Lower lobe of right lung (tissue), 2 donors: ENCODE measurements around the gene GPRC5A. TPM values are rescaled to one million over a fixed set of nuclear protein-coding genes. Genes with fewer than 3 reads are reported as not detected.
A peak's percentile ranks its signal among the peaks of the same experiment; 100 is the strongest.

Experiments
- ATAC-seq, 2 donors: fragments of 200-7000 bp; cut with Tn5 transposase; one replicate each; pipeline ENCODE4 v1.9.1; 2020 to 2022; ENCODE audit warnings: mild to moderate bottlenecking in 2 of 2, moderate library complexity in 2 of 2
- DNase-seq: peaks from one replicate; pipeline ENCODE4 v3.0.0-alpha.2; 2020
- H3K27ac ChIP-seq: fragments of 200-600 bp; one replicate; pipeline ENCODE4 v1.8.0; 2022
- H3K27me3 ChIP-seq: fragments of 200-600 bp; one replicate; pipeline ENCODE4 v1.8.0; 2022; ENCODE audit warnings: low read depth
- H3K36me3 ChIP-seq: fragments of 200-600 bp; one replicate; pipeline ENCODE4 v1.8.0; 2022; ENCODE audit warnings: mild to moderate bottlenecking
- H3K4me1 ChIP-seq: fragments of 200-600 bp; one replicate; pipeline ENCODE4 v1.8.0; 2022
- H3K4me3 ChIP-seq: fragments of 200-600 bp; one replicate; pipeline ENCODE4 v1.8.0; 2022; ENCODE audit warnings: mild to moderate bottlenecking
- H3K9me3 ChIP-seq: fragments of 200-600 bp; one replicate; pipeline ENCODE4 v1.8.0; 2022
- intact Hi-C: fragments of 100-400 bp; cut with DNase I; formaldehyde crosslinking; loops from one replicate; pipeline ENCODE4 v1.11.0; 2022
- total RNA-seq: library from RNA; stranded (reverse); fragmentation: NEBNext Ultra II Directional; extraction: Animal tissue kit (Norgen Biotek cat#: 25700); gene quantifications from one replicate; pipeline ENCODE4 v1.2.1, GENCODE V29; 2021
- TF ChIP-seq, protein P1 (sequence below): fragments of 200-600 bp; IDR thresholded peaks from one replicate; pipeline ENCODE4 v1.8.0; 2022; ENCODE audit warnings: antibody characterized with exemption, mild to moderate bottlenecking
- donor health status: DM: no; HTN: yes; CAD: no; lungs with severe emphysema.

The GPRC5A gene
- total RNA-seq, 1 donor from 2014 or later: 482 TPM

- H3K4me1 ChIP-seq: peaks cover 13% of the 10 kb centered on the region
- no peak overlapping the region for H3K4me3 ChIP-seq
- ATAC-seq: peak; percentile 74 to 88
- TF ChIP-seq, protein P1, sequence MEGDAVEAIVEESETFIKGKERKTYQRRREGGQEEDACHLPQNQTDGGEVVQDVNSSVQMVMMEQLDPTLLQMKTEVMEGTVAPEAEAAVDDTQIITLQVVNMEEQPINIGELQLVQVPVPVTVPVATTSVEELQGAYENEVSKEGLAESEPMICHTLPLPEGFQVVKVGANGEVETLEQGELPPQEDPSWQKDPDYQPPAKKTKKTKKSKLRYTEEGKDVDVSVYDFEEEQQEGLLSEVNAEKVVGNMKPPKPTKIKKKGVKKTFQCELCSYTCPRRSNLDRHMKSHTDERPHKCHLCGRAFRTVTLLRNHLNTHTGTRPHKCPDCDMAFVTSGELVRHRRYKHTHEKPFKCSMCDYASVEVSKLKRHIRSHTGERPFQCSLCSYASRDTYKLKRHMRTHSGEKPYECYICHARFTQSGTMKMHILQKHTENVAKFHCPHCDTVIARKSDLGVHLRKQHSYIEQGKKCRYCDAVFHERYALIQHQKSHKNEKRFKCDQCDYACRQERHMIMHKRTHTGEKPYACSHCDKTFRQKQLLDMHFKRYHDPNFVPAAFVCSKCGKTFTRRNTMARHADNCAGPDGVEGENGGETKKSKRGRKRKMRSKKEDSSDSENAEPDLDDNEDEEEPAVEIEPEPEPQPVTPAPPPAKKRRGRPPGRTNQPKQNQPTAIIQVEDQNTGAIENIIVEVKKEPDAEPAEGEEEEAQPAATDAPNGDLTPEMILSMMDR: peak; percentile 98
- H3K9me3 ChIP-seq: no peaks in the 10 kb centered on the region
- peak overlapping the region; percentile 39 for H3K27ac ChIP-seq
- no peaks in the 10 kb centered on the region for H3K27me3 ChIP-seq
- peak; percentile 84 for DNase-seq
- intact Hi-C loops: loop anchor here (10.0 kb wide), 1 partner anchor 318 kb away; no protein-coding TSS in a partner anchor
- H3K36me3 ChIP-seq: peaks cover 20% of the 10 kb centered on the region
Measured at GRCh38 chr12:12916135-12916944, 25.0 kb downstream of the GPRC5A start.

DNA sequence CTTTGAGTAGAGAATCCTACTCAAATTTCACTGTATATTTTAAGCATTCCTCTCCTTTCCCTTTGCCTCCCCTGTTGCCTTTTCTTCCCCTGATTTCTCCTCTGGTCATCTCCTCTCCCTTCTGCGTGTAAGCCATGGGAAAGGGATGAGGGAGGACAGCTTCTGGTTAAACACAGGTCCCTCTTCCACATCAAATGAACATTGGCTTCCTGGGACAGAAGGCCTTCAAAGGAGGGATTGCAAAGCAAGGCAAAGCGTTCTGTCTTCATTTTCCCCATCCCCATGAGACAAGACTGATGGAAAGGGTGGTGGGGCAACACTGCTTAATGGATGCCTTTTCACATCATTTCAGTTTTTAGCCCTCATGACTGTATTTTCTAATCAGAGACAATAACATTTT, 26.2 kb downstream of the GPRC5A start:
- H3K27ac ChIP-seq: no peak overlapping the region
- no peak for ATAC-seq
- intact Hi-C loops: loop anchor here (10.0 kb wide), 1 partner anchor 317 kb away; no protein-coding TSS in a partner anchor

GRCh38 chr12:12918781-12919389, 27.5 kb downstream of the GPRC5A start:
- intact Hi-C loops: loop anchor here (10.0 kb wide), 1 partner anchor 316 kb away; no protein-coding TSS in a partner anchor
- H3K27ac ChIP-seq: no peak overlapping the region

More for the DNA sequence above, 26.2 kb downstream of the GPRC5A start:
- Histone ChIP-seq H3K9me3 (no peaks in the 10 kb centered on the region), H3K4me1 (peaks cover 13% of the 10 kb centered on the region), H3K4me3 (no peak overlapping the region), H3K27me3 (no peaks in the 10 kb centered on the region), H3K36me3 (peaks cover 16% of the 10 kb centered on the region)
- DNase-seq: no peak
- TF ChIP-seq, protein P1: no peak

GRCh38 chr12:12919666-12920435, 28.5 kb downstream of the GPRC5A start:
- H3K4me3 ChIP-seq: no peak overlapping the region
- DNase-seq (no peak), ATAC-seq (no peak)
- no peaks in the 10 kb centered on the region for H3K27me3 ChIP-seq
- peaks cover 13% of the 10 kb centered on the region for H3K4me1 ChIP-seq
- TF ChIP-seq, protein P1: no peak
- H3K27ac ChIP-seq: no peak overlapping the region
- H3K9me3 ChIP-seq: no peaks in the 10 kb centered on the region
- intact Hi-C loops: loop anchor here (10.0 kb wide), 1 partner anchor 315 kb away; no protein-coding TSS in a partner anchor
- peaks cover 7% of the 10 kb centered on the region for H3K36me3 ChIP-seq

More at GRCh38 chr12:12918781-12919389, 27.5 kb downstream of the GPRC5A start:
- ATAC-seq: no peak
- Histone ChIP-seq H3K4me3 (no peak overlapping the region), H3K9me3 (no peaks in the 10 kb centered on the region), H3K27me3 (no peaks in the 10 kb centered on the region), H3K36me3 (peaks cover 7% of the 10 kb centered on the region), H3K4me1 (peaks cover 13% of the 10 kb centered on the region)
- no peak for DNase-seq
- TF ChIP-seq, protein P1: no peak

DNA sequence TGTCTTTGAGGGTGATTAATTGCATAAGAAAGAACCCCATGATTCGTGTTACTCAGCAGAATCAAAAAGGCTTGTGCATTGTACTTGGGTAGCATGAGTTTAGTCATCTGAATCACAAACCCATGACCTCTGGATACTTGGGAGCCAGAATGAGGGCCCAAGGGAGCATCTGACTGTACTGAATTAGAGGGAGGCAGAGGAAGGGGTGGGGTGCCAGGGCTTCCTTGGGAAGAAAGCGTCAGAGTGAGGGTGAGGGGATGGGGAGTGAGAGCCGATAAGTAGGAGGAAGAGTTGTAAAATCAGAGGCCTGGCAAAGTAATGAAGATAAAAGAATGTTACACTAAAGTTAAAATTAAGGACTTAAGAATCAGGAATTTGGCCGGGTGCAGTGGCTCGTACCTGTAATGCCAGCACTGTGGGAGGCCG, 30.8 kb downstream of the GPRC5A start:
- intact Hi-C loops: no loop called here
- ATAC-seq (no peak), DNase-seq (no peak)
- no peak overlapping the region for H3K4me3 ChIP-seq
- no peaks in the 10 kb centered on the region for H3K9me3 ChIP-seq
- H3K27me3 ChIP-seq: no peaks in the 10 kb centered on the region
- TF ChIP-seq, protein P1: no peak
- no peak overlapping the region for H3K27ac ChIP-seq
- no peaks in the 10 kb centered on the region for H3K36me3 ChIP-seq
- H3K4me1 ChIP-seq: peaks cover 4% of the 10 kb centered on the region
